ENCODE data around the gene GTF2E1.

Gene GTF2E1

GRCh38 chr3:120802916-120803315, 60.4 kb downstream of the GTF2E1 start:
- DNase-seq: no peak

DNA sequence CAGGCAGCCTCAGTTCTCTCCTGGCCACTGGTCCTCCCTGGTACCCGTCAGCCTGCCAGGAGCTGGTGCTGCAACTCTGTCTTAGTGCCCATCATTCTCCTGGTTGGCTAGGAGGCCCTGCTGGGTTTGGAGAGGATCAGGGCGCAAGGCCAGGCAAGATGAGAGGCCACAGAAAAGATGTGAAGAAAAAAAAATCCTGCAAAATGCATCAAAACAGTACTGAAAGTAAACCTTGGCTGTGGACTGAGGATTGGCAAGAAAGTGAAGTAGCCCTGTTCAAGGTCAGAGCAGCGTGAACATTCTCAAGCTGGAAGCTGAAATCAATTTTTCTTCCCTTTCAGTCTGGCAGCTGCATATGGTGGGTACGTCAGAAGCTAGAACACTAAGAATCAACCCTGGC, 74.2 kb downstream of the GTF2E1 start:
- no peak for DNase-seq

- DNase-seq: no peak
Observed at GRCh38 chr3:120820748-120821147, 78.2 kb downstream of the GTF2E1 start.

- no peak for DNase-seq
Observed at GRCh38 chr3:120821426-120821825, 78.9 kb downstream of the GTF2E1 start.

GRCh38 chr3:120823156-120823555, 80.6 kb downstream of the GTF2E1 start:
- DNase-seq: no peak

- no peak for DNase-seq
Observed at GRCh38 chr3:120824613-120825012, 82.1 kb downstream of the GTF2E1 start.

GRCh38 chr3:120828796-120829195, 86.3 kb downstream of the GTF2E1 start:
- DNase-seq: no peak

DNA sequence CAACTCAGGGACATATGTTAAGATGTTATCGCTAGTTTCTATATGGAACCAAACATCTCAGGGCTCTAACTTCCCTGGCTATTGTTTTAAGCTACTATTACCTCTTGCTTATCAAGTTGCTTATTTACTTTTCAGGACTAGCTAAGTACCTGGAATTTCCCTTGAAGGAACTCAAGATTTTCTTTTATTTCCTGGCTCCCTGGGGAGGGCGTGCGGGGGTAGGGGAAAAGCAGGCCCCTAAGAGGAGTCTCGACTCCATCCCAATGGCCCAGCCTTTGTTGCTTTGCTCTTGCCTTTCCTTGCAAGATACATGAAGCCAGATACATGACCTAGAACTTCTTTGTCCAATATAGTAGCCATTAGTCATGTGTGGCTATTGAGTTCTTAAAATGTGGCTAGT, 88.5 kb downstream of the GTF2E1 start:
- DNase-seq: no peak
